ENCODE measurements around the gene CORIN. TPM values are rescaled to one million over a fixed set of nuclear protein-coding genes. Genes with fewer than 3 reads are reported as not detected.

Gene CORIN
- total and polyA plus RNA-seq, 9 donors = 0.20 to 7.9 (median 0.80) TPM; not detected in 1

- TF ChIP-seq EP300 (IDR thresholded peaks at IDR 0.05) (no peak), POLR2A (IDR thresholded peaks at IDR 0.05) (no peak), CTCF (IDR thresholded peaks at IDR 0.05) (no peak)
- no peak overlapping the region for H3K4me3 ChIP-seq
- intact Hi-C loops (cut with DNase I) = no loop called here
- whole genome bisulfite sequencing, 3 donors = 19 to 38% (median 38%) methylated on average over 1 of the region's 1 CpG
- no peaks in the 10 kb centered on the region for H3K4me1 ChIP-seq (ENCODE audit: insufficient read depth)
- H3K27me3 ChIP-seq = no peaks in the 10 kb centered on the region
- H3K36me3 ChIP-seq = no peaks in the 10 kb centered on the region
- no peak overlapping the region for H3K27ac ChIP-seq
- H3K9me3 ChIP-seq = no peaks in the 10 kb centered on the region
- no peak for DNase-seq
Observed at GRCh38 chr4:47598320-47598719, 239.5 kb downstream of the CORIN start.

GRCh38 chr4:47597696-47598095 lies 240.2 kb downstream of the CORIN start:
- TF ChIP-seq POLR2A (IDR thresholded peaks at IDR 0.05) = no peak
- no peak for TF ChIP-seq EP300 (IDR thresholded peaks at IDR 0.05)
- no peak for TF ChIP-seq CTCF (IDR thresholded peaks at IDR 0.05)
- Histone ChIP-seq H3K27ac (no peak overlapping the region), H3K4me3 (no peak overlapping the region), H3K9me3 (no peaks in the 10 kb centered on the region), H3K27me3 (no peaks in the 10 kb centered on the region), H3K4me1 (ENCODE audit: insufficient read depth) (no peaks in the 10 kb centered on the region), H3K36me3 (no peaks in the 10 kb centered on the region)
- WGBS, 3 donors = 32 to 50% (median 41%) methylated on average over 1 of the region's 1 CpG
- no peak for DNase-seq
- intact Hi-C loops (cut with DNase I) = no loop called here

GRCh38 chr4:47590325-47590724 lies 247.5 kb downstream of the CORIN start:
- Histone ChIP-seq H3K27ac (no peak overlapping the region), H3K36me3 (no peaks in the 10 kb centered on the region), H3K27me3 (no peaks in the 10 kb centered on the region), H3K9me3 (peaks cover 0 to 7% of the 10 kb centered on the region in 2 donors), H3K4me1 (ENCODE audit: insufficient read depth) (no peaks in the 10 kb centered on the region), H3K4me3 (no peak overlapping the region)
- 0 to 89% (median 53%) methylated on average over 1 of the region's 1 CpG for WGBS, 3 donors
- DNase-seq = no peak
- intact Hi-C loops (cut with DNase I) = no loop called here
- TF ChIP-seq CTCF (IDR thresholded peaks at IDR 0.05) = no peak
- no peak for TF ChIP-seq POLR2A (IDR thresholded peaks at IDR 0.05)
- no peak for TF ChIP-seq EP300 (IDR thresholded peaks at IDR 0.05)

GRCh38 chr4:47579235-47579634 lies 258.6 kb downstream of the CORIN start:
- 87 to 90% (median 90%) methylated on average over 3 of the region's 3 CpGs for WGBS, 3 donors
- Histone ChIP-seq H3K27ac (no peak overlapping the region), H3K4me1 (ENCODE audit: insufficient read depth) (no peaks in the 10 kb centered on the region), H3K9me3 (no peaks in the 10 kb centered on the region), H3K4me3 (no peak overlapping the region), H3K36me3 (no peaks in the 10 kb centered on the region), H3K27me3 (no peaks in the 10 kb centered on the region)
- intact Hi-C loops (cut with DNase I) = no loop called here
- TF ChIP-seq EP300 (IDR thresholded peaks at IDR 0.05) = no peak
- no peak for TF ChIP-seq POLR2A (IDR thresholded peaks at IDR 0.05)
- no peak for TF ChIP-seq CTCF (IDR thresholded peaks at IDR 0.05)
- no peak for DNase-seq
